SK-N-MC (cell line): ENCODE data around the gene ENO3.

Experiments
- EZH2 ChIP-seq: fragments of 200-600 bp; sonication (generic); IDR thresholded peaks from one replicate; pipeline ENCODE4 v1.6.1; 2017; ENCODE audit warnings: antibody characterized with exemption
- FOXP2 ChIP-seq: optimal IDR thresholded peaks from 2 replicates; pipeline ENCODE3; 2011; ENCODE audit warnings: mild to moderate bottlenecking, moderate library complexity; ENCODE audit not compliant: insufficient read depth; ENCODE audit errors: extremely low read length, control extremely low read depth
- POLR2AphosphoS5 ChIP-seq: IDR thresholded peaks from 2 replicates; pipeline ENCODE4 v1.6.1; 2012; ENCODE audit warnings: mild to moderate bottlenecking, low read depth, low read length, borderline replicate concordance

DNA sequence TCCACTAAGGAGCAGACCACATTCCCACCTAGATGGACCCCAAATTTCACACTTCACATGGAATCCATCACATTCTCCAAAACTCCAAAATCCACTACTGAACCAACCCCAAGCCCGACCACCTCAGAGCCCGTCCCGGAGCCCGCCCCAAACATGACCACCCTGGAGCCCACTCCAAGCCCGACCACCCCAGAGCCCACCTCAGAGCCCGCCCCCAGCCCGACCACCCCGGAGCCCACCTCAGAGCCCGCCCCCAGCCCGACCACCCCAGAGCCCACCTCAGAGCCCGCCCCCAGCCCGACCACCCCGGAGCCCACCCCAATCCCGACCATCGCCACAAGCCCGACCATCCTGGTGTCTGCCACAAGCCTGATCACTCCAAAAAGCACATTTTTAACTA is 17.3 kb upstream of the ENO3 start:
- TF ChIP-seq EZH2 (no peak), POLR2AphosphoS5 (no peak), FOXP2 (no peak)
